HepG2 (cell line): ENCODE results near the gene DPAGT1. TPM values are rescaled to one million over a fixed set of nuclear protein-coding genes. Genes with fewer than 3 reads are reported as not detected.

Source experiments
- ATAC-seq: fragments of 200-7000 bp; cut with Tn5 transposase; 3 replicates; pipeline ENCODE4 v1.9.1; 2020; ENCODE audit warnings: mild to moderate bottlenecking, moderate library complexity
- BruUV-seq: library from RNA; stranded (reverse); fragments of 400-500 nt; replicated peaks from 2 replicates; lab custom pipeline; 2021; lab: Mats Ljungman, UMichigan
- CTCF ChIA-PET: fragments of 300-600 bp; formaldehyde crosslinking; extraction: SDS; loops from one replicate; lab custom pipeline; 2021; ENCODE audit warnings: low total read pairs, inconsistent platforms, low intra/inter-chr PET ratio; lab: Yijun Ruan, JAX
- POLR2A ChIA-PET: fragments of 350-600 bp; sonication (Branson Sonifier 250); formaldehyde crosslinking; loops from one replicate; lab custom pipeline; 2020; ENCODE audit warnings: antibody characterized with exemption, inconsistent platforms; lab: Yijun Ruan, JAX
- DNase-seq: peaks from one replicate; pipeline ENCODE4 v3.0.0-alpha.2; 2015; ENCODE audit warnings: low spot score
- FAIRE-seq: peaks from 3 replicates; lab custom pipeline; 2011; peaks lifted over from hg19 to GRCh38; lab: Jason Lieb, UNC
- H2AFZ ChIP-seq: one replicate; pipeline ENCODE4 v1.6.1; 2011; ENCODE audit warnings: low read length, inconsistent platforms
- H3K27ac ChIP-seq: fragments of 300-600 bp; 3 replicates; pipeline ENCODE4 v1.8.0; 2011; ENCODE audit warnings: mixed run types, mild to moderate bottlenecking, mixed read lengths, low read length, inconsistent platforms; ENCODE audit not compliant: insufficient read depth; ENCODE audit errors: extremely low read length
- H3K27me3 ChIP-seq, 2 experiments: fragments of 200-600 bp in 1 of 2; 2 replicates in 1 of 2; 3 replicates in 1 of 2; pipeline versions ENCODE4 v1.6.0 to v1.8.0; 2011; ENCODE audit warnings: low read length in 2 of 2, mild to moderate bottlenecking in 2 of 2, moderate library complexity in 2 of 2, inconsistent platforms in 1 of 2; ENCODE audit not compliant: insufficient read depth in 2 of 2, control insufficient read depth in 1 of 2
- H3K36me3 ChIP-seq, 2 experiments: fragments of 200-600 bp in 1 of 2; replicated peaks in 1 of 2; 2 replicates in 1 of 2; 3 replicates in 1 of 2; pipeline versions ENCODE4 v1.5.1 to v1.8.0; 2011; ENCODE audit warnings: low read length in 2 of 2, inconsistent platforms in 1 of 2; ENCODE audit not compliant: insufficient read depth in 2 of 2, control insufficient read depth in 1 of 2
- H3K4me1 ChIP-seq: 2 replicates; pipeline ENCODE4 v1.5.1; 2012; ENCODE audit warnings: low read length, inconsistent platforms; ENCODE audit not compliant: insufficient read depth
- H3K4me2 ChIP-seq: 2 replicates; pipeline ENCODE4 v1.6.0; 2011; ENCODE audit warnings: low read depth, low read length, inconsistent platforms
- H3K4me3 ChIP-seq, 3 experiments: fragments of 200-600 bp in 1 of 3; sonication (generic), shearing (Covaris generic) in 1 of 3; replicated peaks in 1 of 3; 2 replicates each; pipeline ENCODE4 v1.5.1; 2011 to 2016; ENCODE audit warnings: low read length in 3 of 3, inconsistent platforms in 2 of 3, low read depth in 2 of 3, mild to moderate bottlenecking in 2 of 3, control low read depth in 1 of 3, mixed read lengths in 1 of 3; ENCODE audit not compliant: insufficient read depth in 1 of 3
- H3K79me2 ChIP-seq: one replicate; pipeline ENCODE4 v1.6.1; 2011; ENCODE audit warnings: low read length, inconsistent platforms; ENCODE audit not compliant: insufficient read depth
- H3K9ac ChIP-seq: 2 replicates; pipeline ENCODE4 v1.6.0; 2011; ENCODE audit warnings: mild to moderate bottlenecking, low read depth, low read length, inconsistent platforms; ENCODE audit not compliant: insufficient read depth
- H3K9me3 ChIP-seq: 2 replicates; pipeline ENCODE4 v1.5.1; 2012; ENCODE audit warnings: mild to moderate bottlenecking, low read length
- H4K20me1 ChIP-seq: 2 replicates; pipeline ENCODE4 v1.6.0; 2011; ENCODE audit warnings: inconsistent platforms, mild to moderate bottlenecking, low read length, moderate library complexity; ENCODE audit not compliant: insufficient read depth
- AKAP8 ChIP-seq: sonication (generic); formaldehyde crosslinking; IDR thresholded peaks from 2 replicates; pipeline ENCODE4 v1.5.1; 2020; ENCODE audit warnings: mild to moderate bottlenecking, missing genetic modification reagents
- CEBPG ChIP-seq: IDR thresholded peaks from 2 replicates; pipeline ENCODE4 v1.6.1; 2016
- GATA4 ChIP-seq: sonication (generic); IDR thresholded peaks from 2 replicates; pipeline ENCODE4 v1.6.1; 2016; ENCODE audit warnings: antibody characterized with exemption, low read depth, borderline replicate concordance
- HMG20B ChIP-seq: conservative IDR thresholded peaks from 2 replicates; pipeline ENCODE4 v1.6.1; 2016; ENCODE audit warnings: missing genetic modification reagents, missing compliant biosample characterization
- MLXIP ChIP-seq: sonication (generic); formaldehyde crosslinking; IDR thresholded peaks from 2 replicates; pipeline ENCODE4 v1.9.0; 2021; ENCODE audit warnings: missing genetic modification reagents, borderline replicate concordance
- NFKBIZ ChIP-seq: IDR thresholded peaks from 2 replicates; pipeline ENCODE4 v1.6.1; 2018; ENCODE audit warnings: missing genetic modification reagents, missing compliant biosample characterization
- PCBP2 ChIP-seq: fragments of 200-400 bp; formaldehyde crosslinking; optimal IDR thresholded peaks from 2 replicates; pipeline ENCODE3; 2018; ENCODE audit warnings: low read length, low read depth; ENCODE audit not compliant: poor library complexity, severe bottlenecking
- POLR2AphosphoS5 ChIP-seq: IDR thresholded peaks from 2 replicates; pipeline ENCODE4 v1.6.1; 2012; ENCODE audit warnings: low read depth, low read length
- RBM39 ChIP-seq: fragments of 200-400 bp; formaldehyde crosslinking; IDR thresholded peaks from one replicate; pipeline ENCODE4 v1.6.1; 2018; ENCODE audit warnings: antibody characterized with exemption, mild to moderate bottlenecking, low read depth, low read length; ENCODE audit not compliant: poor library complexity, severe bottlenecking
- SUZ12 ChIP-seq: fragments of 150-350 bp; IDR thresholded peaks from 2 replicates; pipeline ENCODE4 v1.6.1; 2014; ENCODE audit warnings: low read depth, low read length
- YEATS4 ChIP-seq: sonication (generic); formaldehyde crosslinking; IDR thresholded peaks from 2 replicates; pipeline ENCODE4 v1.4.0; 2020; ENCODE audit warnings: missing genetic modification reagents, borderline replicate concordance
- ZGPAT ChIP-seq: IDR thresholded peaks from 2 replicates; pipeline ENCODE4 v1.6.1; 2016; ENCODE audit warnings: mild to moderate bottlenecking
- ZNF225 ChIP-seq: sonication (generic); formaldehyde crosslinking; IDR thresholded peaks from 2 replicates; pipeline ENCODE4 v1.4.0; 2020; ENCODE audit warnings: mild to moderate bottlenecking, missing genetic modification reagents
- ZNF687 ChIP-seq: sonication (generic); formaldehyde crosslinking; IDR thresholded peaks from 2 replicates; pipeline ENCODE4 v1.5.1; 2020; ENCODE audit warnings: mild to moderate bottlenecking, missing genetic modification reagents, moderate library complexity
- WGBS: methylation state at CpG from one replicate; pipeline ENCODE4 v1.1.6; 2017; ENCODE audit warnings: low lambda C conversion rate; 5-methylcytosine and 5-hydroxymethylcytosine counted together
- in situ Hi-C: cut with HindIII; loops from 2 replicates; pipeline ENCODE4 v1.10.0; 2017; ENCODE audit warnings: low pct_unique_long_range_greater_than_20kb; ENCODE audit not compliant: extremely low pct_ligation_motif_present
- intact Hi-C: fragments of 100-400 bp; cut with micrococcal nuclease; formaldehyde crosslinking; loops from one replicate; pipeline ENCODE4 v1.10.0; 2022; ENCODE audit not compliant: unreplicated experiment
- polyA plus RNA-seq, 8 experiments: library from polyadenylated mRNA; depleted of rRNA in 3 of 8; stranded (reverse) in 7 of 8; unstranded in 1 of 8; fragments of >200 nt; fragmentation: Illumina TruSeq in 4 of 8; extraction: Trizol in 4 of 8; gene quantifications; 2 replicates each; pipeline versions ENCODE4 v1.2.1 to v1.2.3, GENCODE V29; 2011 to 2016; ENCODE audit warnings: low read depth in 4 of 8, missing spikeins in 1 of 8, mixed read lengths in 1 of 8; ENCODE audit not compliant: insufficient read depth in 1 of 8
- total RNA-seq, 5 experiments: library from RNA; depleted of rRNA; stranded (reverse); fragments of >200 nt; fragmentation: Illumina TruSeq; extraction: Trizol; gene quantifications; 2 replicates each; pipeline ENCODE4 v1.2.3, GENCODE V29; 2016; ENCODE audit warnings: low read depth in 1 of 5

The DPAGT1 gene
- total and polyA plus RNA-seq, 2 of the 13 experiments (the other 11 are each of a cell fraction or from before 2014, with no cell fraction given), result 37.6 to 70.7 TPM

- no peak for TF ChIP-seq MLXIP
- no peak for TF ChIP-seq PCBP2
- no peak for TF ChIP-seq NFKBIZ (CRISPR knock-in tag)
- TF ChIP-seq CEBPG (CRISPR knock-in tag), result no peak
- no peak for TF ChIP-seq SUZ12
- no peak for TF ChIP-seq POLR2AphosphoS5
Observed at GRCh38 chr11:119109843-119110242, 8.2 kb upstream of the DPAGT1 start (continued).

- Histone ChIP-seq H3K27ac (peak overlapping the region; percentile 65), H4K20me1 (no peaks in the 10 kb centered on the region), H3K4me1 (peaks cover 29% of the 10 kb centered on the region), H3K27me3 (no peaks in the 10 kb centered on the region; a peak in 1 of 5 replicates), H3K79me2 (no peaks in the 10 kb centered on the region), H3K36me3 (peaks cover 4 to 28% of the 10 kb centered on the region in 2 experiments), H2AFZ (no peak overlapping the region), H3K9me3 (no peaks in the 10 kb centered on the region), H3K9ac (no peak overlapping the region), H3K4me3 (peak overlapping the region; percentile 68 to 86 (median 85); a peak in 5 of 6 replicates), H3K4me2 (peak overlapping the region; percentile 82)
- in situ Hi-C loops, result no loop called here
- peak; percentile 61 for DNase-seq
- intact Hi-C loops, result loop anchor here (5.0 kb wide), 1 partner anchor 88 kb away; no protein-coding TSS in a partner anchor
- POLR2A ChIA-PET, result interaction anchor here (0.8 to 4.2 kb wide), 7 partner anchors 9 to 267 kb away, joined by 3 to 75 read pairs (median 7); partner anchors contain the start of genes HINFP, HMBS, NHERF4 and VPS11
- no TSS peak for BruUV-seq
- CTCF ChIA-PET, result no interaction called here
- FAIRE-seq, result peak; percentile 57
- ATAC-seq, result peak; percentile 24
- WGBS, result 3% methylated on average over 2 of the region's 2 CpGs
- TF ChIP-seq RBM39 (no peak), YEATS4 (no peak), GATA4 (no peak), AKAP8 (no peak), ZGPAT (CRISPR knock-in tag) (no peak), ZNF225 (no peak), ZNF687 (CRISPR knock-in tag) (no peak), HMG20B (CRISPR knock-in tag) (no peak)
Observed at GRCh38 chr11:119108857-119109221, 7.2 kb upstream of the DPAGT1 start.
